KG1 (cell line): Measurements from ENCODE around the gene DOC2A.
"Not testable (repeated sequence)": the region's sequence is repeated elsewhere in the genome, so short reads cannot be mapped to it uniquely, and the experiment has no call there.

ENCODE experiments used
- DNase-seq: peaks from one replicate; lab custom pipeline; 2025; lab: John Stamatoyannopoulos, UW

DOC2A gene

DNA sequence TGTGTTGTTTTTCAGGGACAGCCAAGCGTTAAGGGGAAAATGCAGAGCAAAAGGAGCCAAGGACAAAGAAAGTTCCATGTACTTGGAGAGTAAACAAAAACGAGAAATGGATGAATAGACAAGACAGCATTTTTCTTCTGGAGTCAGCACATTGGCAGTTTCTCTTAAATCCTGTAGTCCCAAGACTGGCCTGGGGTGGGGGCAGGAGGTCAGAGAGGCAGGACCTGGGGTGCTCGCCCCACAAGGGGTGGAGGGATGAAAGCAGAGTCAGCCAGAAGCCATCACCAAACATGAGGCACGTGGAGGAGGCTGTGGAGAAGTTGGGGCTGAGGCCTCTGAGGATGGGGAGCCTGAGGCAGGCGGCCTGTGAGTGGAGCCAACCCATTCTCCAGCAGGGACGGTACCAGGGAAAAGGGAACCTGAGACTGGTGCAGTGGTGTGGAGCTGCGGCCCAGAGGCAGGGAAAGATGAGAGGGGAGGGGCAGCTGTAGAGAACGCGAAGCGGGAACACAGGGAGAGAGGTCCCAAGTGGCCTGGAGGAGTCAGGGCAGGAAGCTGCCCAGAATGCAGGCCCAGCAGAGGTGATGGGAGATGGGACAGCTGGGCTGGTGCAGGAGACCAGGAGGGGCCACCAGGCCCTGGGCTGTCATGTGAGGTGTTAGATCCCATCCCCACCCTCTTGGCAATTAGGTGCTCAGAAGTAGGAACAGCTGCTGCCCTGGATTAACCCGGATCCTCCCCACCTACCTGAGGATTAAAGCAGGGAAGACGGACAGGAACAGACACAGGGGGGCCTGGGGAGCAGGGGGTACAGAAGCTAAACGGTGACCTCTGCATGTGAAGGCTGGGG, 17.0 kb upstream of the DOC2A start:
- no peak for DNase-seq

DNA sequence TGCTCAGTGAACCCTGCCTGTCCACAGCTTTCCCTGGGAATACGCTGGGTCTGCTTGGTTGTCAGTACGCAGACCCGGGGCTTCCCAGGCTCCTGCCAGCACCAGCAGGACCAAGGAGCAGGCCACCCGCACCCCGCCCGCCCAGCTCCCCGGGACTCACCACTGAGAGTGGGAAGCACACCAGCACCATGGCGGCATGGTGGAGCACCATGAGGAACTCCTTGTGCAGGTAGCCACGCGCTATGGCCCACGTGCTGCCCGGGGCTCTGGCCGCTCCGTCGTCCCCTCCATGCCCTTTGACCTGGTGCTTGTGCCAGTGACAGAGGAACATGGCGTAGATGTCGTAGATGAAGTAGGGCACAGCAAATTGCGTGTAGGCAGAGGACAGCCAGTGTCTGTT, 15.6 kb upstream of the DOC2A start:
- no peak for DNase-seq

- DNase-seq = no peak
Observed at GRCh38 chr16:30025574-30025973, 14.7 kb upstream of the DOC2A start.

DNA sequence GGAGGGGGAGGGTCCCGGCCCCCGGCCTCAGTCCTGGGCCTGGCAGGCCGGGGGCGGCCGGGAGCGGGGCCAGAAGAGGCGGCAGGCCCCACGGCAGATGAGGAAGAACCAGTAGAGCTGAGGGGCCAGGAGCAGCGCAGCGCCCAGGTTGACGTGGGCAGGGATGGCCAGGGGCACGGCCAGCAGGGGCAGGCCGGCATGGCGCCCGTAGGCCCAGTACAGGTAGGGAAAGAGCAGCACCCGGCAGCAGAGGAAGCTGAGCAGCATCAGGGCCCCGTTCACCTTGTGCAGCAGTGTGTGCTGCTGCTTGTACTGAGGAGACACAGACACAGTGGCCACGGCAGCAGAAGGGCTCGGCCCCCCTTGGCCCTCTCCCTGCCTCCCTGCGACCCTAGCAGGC, 14.3 kb upstream of the DOC2A start:
- DNase-seq = no peak

DNA sequence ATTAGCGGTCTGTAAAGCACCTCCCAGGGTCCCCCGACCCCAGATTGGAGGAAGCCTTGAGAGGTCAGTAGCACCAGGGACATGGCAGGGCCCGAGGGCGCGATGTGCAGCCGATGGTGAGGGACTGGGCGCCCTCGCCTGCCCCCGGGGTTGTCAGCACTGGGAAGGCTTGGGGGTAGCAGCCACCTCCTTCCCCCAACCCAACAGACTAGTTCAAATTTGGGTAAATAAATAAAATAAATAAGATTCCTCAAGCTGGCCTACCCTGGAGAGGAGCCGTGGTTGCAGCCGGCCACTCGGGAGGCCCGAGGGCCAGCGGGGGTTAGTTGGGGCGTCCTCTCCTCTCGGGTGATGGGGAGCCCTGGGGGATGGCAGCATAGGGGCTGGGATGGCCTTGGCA, 13.6 kb upstream of the DOC2A start:
- DNase-seq = no peak

GRCh38 chr16:30023586-30023985, 12.8 kb upstream of the DOC2A start:
- no peak for DNase-seq

- no peak for DNase-seq
Observed at GRCh38 chr16:30022887-30023286, 12.1 kb upstream of the DOC2A start, which contains the start of gene C16orf92. TSS of gene C16orf92 (plus strand) at chr16:30023198. CDS start at chr16:30023341, 143 bp downstream.

GRCh38 chr16:30018731-30019158, 7.9 kb upstream of the DOC2A start:
- no peak for DNase-seq

DNA sequence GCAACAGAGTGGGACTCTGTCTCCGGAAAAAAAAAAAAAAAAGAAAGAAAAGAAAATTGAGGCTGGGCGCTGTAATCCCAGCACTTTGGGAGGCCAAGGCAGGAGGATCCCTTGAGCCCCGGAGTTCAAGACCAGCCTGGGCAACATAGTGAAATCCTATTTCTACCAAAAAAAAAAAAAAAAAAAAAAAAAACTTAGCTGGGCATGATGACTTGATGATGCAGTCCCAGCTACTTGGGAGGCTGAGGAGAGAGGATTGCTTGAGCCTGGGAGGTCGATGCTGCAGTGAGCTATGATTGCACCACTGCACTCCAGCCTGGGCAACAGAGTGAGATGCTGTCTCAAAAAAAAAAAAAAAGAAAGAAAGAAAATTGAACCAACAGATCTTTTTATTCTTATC, 7.1 kb upstream of the DOC2A start:
- not testable (repeated sequence) for DNase-seq

- no peak for DNase-seq
Observed at GRCh38 chr16:30017277-30017656, 6.4 kb upstream of the DOC2A start.

- no peak for DNase-seq
Observed at GRCh38 chr16:30016555-30017276, 5.9 kb upstream of the DOC2A start.

GRCh38 chr16:30015450-30015849, 4.6 kb upstream of the DOC2A start:
- not testable (repeated sequence) for DNase-seq

GRCh38 chr16:30012598-30012997, 1.8 kb upstream of the DOC2A start:
- DNase-seq = not testable (repeated sequence)

DNA sequence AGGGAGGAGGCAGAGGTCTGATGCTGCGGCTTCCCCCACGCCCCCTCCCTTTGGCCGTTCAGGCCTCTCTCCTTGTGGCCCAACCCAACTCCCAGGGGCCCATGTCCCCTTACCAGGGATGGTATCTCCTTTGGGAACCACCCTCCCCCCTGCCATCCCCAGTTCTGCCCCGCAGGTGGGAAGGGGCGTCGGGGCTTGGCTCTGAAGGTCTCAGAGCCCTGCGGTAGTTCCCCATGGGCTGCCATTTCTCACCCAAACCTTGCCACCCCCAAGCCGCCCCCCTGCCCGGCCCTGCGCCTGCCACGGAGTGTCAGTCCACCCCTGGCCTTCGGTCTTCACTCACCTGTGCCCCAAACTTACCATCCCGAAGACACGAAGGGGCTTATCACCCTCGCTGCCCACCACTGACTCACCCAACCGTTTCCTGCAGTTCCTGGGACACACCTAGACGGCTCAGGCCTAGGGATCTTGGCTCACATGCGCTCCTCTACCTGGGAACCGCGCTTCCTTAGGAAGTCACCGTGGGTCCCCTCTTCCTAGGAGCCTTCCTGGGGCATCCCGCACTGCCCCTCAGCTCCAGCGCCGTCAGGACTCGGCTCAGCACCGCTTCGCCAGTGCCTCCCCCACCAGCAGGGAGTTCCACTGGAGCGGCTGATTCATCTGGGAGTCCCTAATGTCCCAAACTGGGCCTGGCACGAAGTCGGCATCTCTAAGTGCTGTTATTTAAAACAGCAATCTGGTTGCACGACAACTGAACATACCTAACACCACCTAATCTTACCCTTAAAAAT, 1.1 kb upstream of the DOC2A start:
- DNase-seq = no peak

DNA sequence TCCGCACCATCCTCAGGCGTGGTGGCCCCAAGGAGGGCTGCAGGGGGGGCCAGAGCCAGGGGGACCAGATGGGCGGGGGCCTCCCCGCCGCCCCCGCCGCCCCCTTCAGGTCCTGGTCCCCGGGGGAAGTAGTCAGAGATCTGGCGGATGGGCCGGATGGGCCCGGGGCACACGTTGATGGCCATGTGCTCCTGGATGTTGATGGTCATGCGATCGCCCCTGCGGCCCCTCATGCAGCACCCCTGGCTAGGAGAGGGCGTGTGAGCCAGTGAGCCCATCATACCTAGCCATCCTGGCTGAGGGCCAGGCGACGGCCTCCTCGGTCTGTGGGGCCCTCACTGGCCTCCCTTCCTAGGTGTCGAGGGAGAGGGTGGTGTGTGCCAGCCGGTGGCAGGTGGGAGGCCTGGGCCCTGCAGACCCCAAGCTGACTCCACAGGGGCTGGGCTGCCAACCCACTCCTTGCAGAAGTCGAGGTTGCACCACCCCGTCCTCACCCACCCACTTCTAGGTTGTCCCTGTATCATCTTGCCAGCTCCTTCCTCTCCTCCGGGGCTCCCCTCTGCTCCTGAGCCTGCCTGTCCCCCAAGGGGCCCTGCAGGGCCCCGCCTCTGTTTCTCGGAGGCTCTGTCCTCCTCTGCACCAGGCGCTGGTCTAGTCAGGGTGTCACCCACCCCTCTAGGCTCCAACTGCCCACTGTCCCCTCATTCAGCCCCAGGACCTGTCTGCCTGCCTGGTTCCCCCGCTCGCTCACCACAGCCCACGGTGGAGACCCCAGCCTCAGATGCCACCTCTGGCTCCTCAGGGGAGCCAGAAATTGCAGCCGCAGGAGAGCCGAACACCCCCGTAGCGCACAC, 610 bp downstream of the DOC2A start:
- no peak for DNase-seq

GRCh38 chr16:30009085-30009862, 1.6 kb downstream of the DOC2A start:
- no peak for DNase-seq

DNA sequence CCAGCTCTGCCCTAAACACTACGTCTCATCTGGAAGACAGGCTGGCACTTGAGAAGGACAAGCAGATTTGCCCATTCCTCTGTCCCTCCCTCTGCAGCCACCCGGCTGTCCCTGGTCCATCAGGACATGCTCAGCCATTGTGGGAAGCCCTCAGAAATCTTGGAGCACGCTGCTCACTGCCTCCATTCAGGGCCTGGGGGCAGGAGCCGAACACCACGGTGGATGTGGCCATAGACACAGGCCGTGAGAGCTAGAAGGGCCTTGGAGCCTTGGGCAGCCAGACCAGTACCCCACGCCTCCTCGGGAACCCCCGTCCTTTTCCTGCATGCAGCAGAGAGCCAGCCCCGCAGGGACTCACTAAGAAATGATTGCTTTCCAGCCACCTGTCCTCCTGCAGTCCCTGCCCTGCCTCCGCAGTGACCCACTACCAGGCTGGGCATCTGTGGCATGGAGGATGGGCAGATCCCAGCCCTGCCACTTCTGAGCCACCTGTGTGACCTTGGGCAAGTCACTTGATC, 3.4 kb downstream of the DOC2A start:
- no peak for DNase-seq

GRCh38 chr16:30006659-30007377, 4.0 kb downstream of the DOC2A start:
- DNase-seq = no peak

DNA sequence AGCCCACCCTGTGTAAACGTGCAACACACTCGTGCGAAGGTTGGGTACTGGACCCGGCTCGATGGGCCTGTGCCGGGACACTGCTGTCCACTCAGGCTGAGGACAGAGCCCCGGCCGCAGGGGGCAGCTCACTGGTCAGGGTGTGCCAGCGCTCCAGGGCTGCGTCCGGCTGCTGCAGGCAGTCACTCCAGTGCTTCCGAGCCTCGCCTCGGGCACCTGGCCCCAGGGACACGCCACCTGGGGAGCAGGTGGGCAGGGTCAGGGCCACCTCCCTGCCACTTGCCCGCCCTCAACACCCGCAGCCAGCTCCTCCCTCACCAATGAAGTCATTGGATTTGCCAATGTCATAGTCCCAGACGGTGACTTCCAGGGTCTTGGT, 4.7 kb downstream of the DOC2A start:
- no peak for DNase-seq
